ENCODE measurements around the gene FHOD3. TPM values are rescaled to one million over a fixed set of nuclear protein-coding genes. Genes with fewer than 3 reads are reported as not detected.

The FHOD3 gene
- total RNA-seq, 4 donors from 2014 or later, result 15.6 to 25.9 (median 21.6) TPM

- peaks cover 0 to 6% (median 0%) of the 10 kb centered on the region in 4 donors for H3K4me1 ChIP-seq
- no peaks in the 10 kb centered on the region for H3K36me3 ChIP-seq
- H3K9me3 ChIP-seq, result no peaks in the 10 kb centered on the region
- no peak for DNase-seq (ENCODE audit: low spot score in 2 of 2)
- WGBS, 2 donors, result 18 to 24% methylated on average over 2 of the region's 2 CpGs
- no peaks in the 10 kb centered on the region for H3K27me3 ChIP-seq
- TF ChIP-seq CTCF (IDR thresholded peaks at IDR 0.05), result no peak
- TF ChIP-seq POLR2A (IDR thresholded peaks at IDR 0.05), result no peak
- TF ChIP-seq EP300 (IDR thresholded peaks at IDR 0.05), result no peak
- no peak overlapping the region for H3K4me3 ChIP-seq
- peak overlapping the region in 3 of 4 donors; percentile 27 to 58 (median 51) for H3K27ac ChIP-seq
Measured at GRCh38 chr18:36628435-36629137, 331.1 kb downstream of the FHOD3 start.

GRCh38 chr18:36629138-36629530 lies 331.6 kb downstream of the FHOD3 start:
- Histone ChIP-seq H3K27ac (peak overlapping the region in 3 of 4 donors; percentile 20 to 51 (median 27)), H3K27me3 (no peaks in the 10 kb centered on the region), H3K4me3 (no peak overlapping the region), H3K4me1 (peaks cover 0 to 6% (median 0%) of the 10 kb centered on the region in 4 donors), H3K9me3 (no peaks in the 10 kb centered on the region), H3K36me3 (no peaks in the 10 kb centered on the region)
- TF ChIP-seq CTCF (IDR thresholded peaks at IDR 0.05) (no peak), POLR2A (IDR thresholded peaks at IDR 0.05) (no peak)
- 41 to 50% methylated on average over 4 of the region's 4 CpGs for WGBS, 2 donors
- DNase-seq (ENCODE audit: low spot score in 2 of 2), result no peak

- no peak for DNase-seq (ENCODE audit: low spot score in 2 of 2)
- Histone ChIP-seq H3K4me1 (peaks cover 0 to 6% (median 0%) of the 10 kb centered on the region in 4 donors), H3K36me3 (no peaks in the 10 kb centered on the region), H3K9me3 (no peaks in the 10 kb centered on the region), H3K27ac (peak overlapping the region in 1 of 4 donors; percentile 51), H3K4me3 (no peak overlapping the region), H3K27me3 (no peaks in the 10 kb centered on the region)
- TF ChIP-seq EP300 (IDR thresholded peaks at IDR 0.05), result no peak
- no peak for TF ChIP-seq POLR2A (IDR thresholded peaks at IDR 0.05)
- 74 to 75% methylated on average over 4 of the region's 4 CpGs for WGBS, 2 donors
Measured at GRCh38 chr18:36629836-36630235, 332.3 kb downstream of the FHOD3 start.

GRCh38 chr18:36630917-36631316 lies 333.4 kb downstream of the FHOD3 start:
- H3K4me1 ChIP-seq, result peaks cover 0 to 6% (median 0%) of the 10 kb centered on the region in 4 donors
- H3K9me3 ChIP-seq, result no peaks in the 10 kb centered on the region
- no peak overlapping the region for H3K27ac ChIP-seq
- WGBS, 2 donors, result 91 to 100% methylated on average over 2 of the region's 2 CpGs
- H3K4me3 ChIP-seq, result no peak overlapping the region
- no peaks in the 10 kb centered on the region for H3K36me3 ChIP-seq
- H3K27me3 ChIP-seq, result no peaks in the 10 kb centered on the region
- DNase-seq (ENCODE audit: low spot score in 2 of 2), result no peak
- TF ChIP-seq CTCF (IDR thresholded peaks at IDR 0.05), result no peak
- no peak for TF ChIP-seq EP300 (IDR thresholded peaks at IDR 0.05)
- TF ChIP-seq POLR2A (IDR thresholded peaks at IDR 0.05), result no peak

GRCh38 chr18:36633961-36634412 lies 336.5 kb downstream of the FHOD3 start:
- Histone ChIP-seq H3K27me3 (no peaks in the 10 kb centered on the region), H3K4me1 (peaks cover 0 to 6% (median 0%) of the 10 kb centered on the region in 4 donors), H3K4me3 (no peak overlapping the region), H3K9me3 (no peaks in the 10 kb centered on the region), H3K27ac (no peak overlapping the region), H3K36me3 (no peaks in the 10 kb centered on the region)
- DNase-seq (ENCODE audit: low spot score in 2 of 2), result no peak
- no peak for TF ChIP-seq EP300 (IDR thresholded peaks at IDR 0.05)
- no peak for TF ChIP-seq CTCF (IDR thresholded peaks at IDR 0.05)
- no peak for TF ChIP-seq POLR2A (IDR thresholded peaks at IDR 0.05)
- WGBS, 2 donors, result 74 to 76% methylated on average over 4 of the region's 4 CpGs
